ENCODE results near the gene HNRNPF. TPM values are rescaled to one million over a fixed set of nuclear protein-coding genes. Genes with fewer than 3 reads are reported as not detected.
"Not testable (repeated sequence)": the region's sequence is repeated elsewhere in the genome, so short reads cannot be mapped to it uniquely, and the experiment has no call there.

The HNRNPF gene
- total RNA-seq, 1 experiment from 2014 or later, result 358 TPM

- TF ChIP-seq TEAD1 (CRISPR knock-in tag; IDR thresholded peaks at IDR 0.05), result no peak
These were observed at the start of gene HNRNPF (continued) for GRCh38 chr10:43408710-43409384.

GRCh38 chr10:43458227-43458626 is 49.2 kb upstream of the HNRNPF start:
- ChIA-PET CTCF (interaction anchor here (0.6 to 1.5 kb wide), 6 partner anchors 49 to 165 kb away, joined by 3 to 5 read pairs (median 3); partner anchors contain the start of gene HNRNPF), POLR2A (no interaction called here)
- peak overlapping the region; percentile 46 for H3K27ac Mint-ChIP-seq
- DNase-seq (ENCODE audit: low spot score), result no peak
- 0 out of 2 replicates have a peak overlapping the region, but pooled peaks have one; percentile 15 for H3K4me3 Mint-ChIP-seq
- no peaks in the 10 kb centered on the region for H3K36me3 Mint-ChIP-seq
- peaks cover 31% of the 10 kb centered on the region for H3K4me1 Mint-ChIP-seq
- no peak for ATAC-seq
- TF ChIP-seq, protein P1, sequence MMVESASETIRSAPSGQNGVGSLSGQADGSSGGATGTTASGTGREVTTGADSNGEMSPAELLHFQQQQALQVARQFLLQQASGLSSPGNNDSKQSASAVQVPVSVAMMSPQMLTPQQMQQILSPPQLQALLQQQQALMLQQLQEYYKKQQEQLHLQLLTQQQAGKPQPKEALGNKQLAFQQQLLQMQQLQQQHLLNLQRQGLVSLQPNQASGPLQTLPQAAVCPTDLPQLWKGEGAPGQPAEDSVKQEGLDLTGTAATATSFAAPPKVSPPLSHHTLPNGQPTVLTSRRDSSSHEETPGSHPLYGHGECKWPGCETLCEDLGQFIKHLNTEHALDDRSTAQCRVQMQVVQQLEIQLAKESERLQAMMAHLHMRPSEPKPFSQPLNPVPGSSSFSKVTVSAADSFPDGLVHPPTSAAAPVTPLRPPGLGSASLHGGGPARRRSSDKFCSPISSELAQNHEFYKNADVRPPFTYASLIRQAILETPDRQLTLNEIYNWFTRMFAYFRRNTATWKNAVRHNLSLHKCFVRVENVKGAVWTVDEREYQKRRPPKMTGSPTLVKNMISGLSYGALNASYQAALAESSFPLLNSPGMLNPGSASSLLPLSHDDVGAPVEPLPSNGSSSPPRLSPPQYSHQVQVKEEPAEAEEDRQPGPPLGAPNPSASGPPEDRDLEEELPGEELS (CRISPR knock-in tag; IDR thresholded peaks at IDR 0.05), result peak; percentile 60; the same call in 1 of the 2 replicates
- TF ChIP-seq ZNF416 (CRISPR knock-in tag; IDR thresholded peaks at IDR 0.05) (no peak), ZNF263 (CRISPR knock-in tag; IDR thresholded peaks at IDR 0.05; ENCODE audit: low read depth) (no peak), ETV6 (CRISPR knock-in tag; IDR thresholded peaks at IDR 0.05) (no peak)
- H3K9me3 Mint-ChIP-seq, result no peaks in the 10 kb centered on the region
- H3K27me3 Mint-ChIP-seq (ENCODE audit: low read depth), result no peaks in the 10 kb centered on the region

- DNase-seq (ENCODE audit: low spot score); H3K36me3 Mint-ChIP-seq; CTCF ChIA-PET; H3K27me3 Mint-ChIP-seq (ENCODE audit: low read depth); H3K9me3 Mint-ChIP-seq; ATAC-seq; H3K4me3 Mint-ChIP-seq; H3K27ac Mint-ChIP-seq: not testable (repeated sequence)
- peaks cover 43% of the 10 kb centered on the region for H3K4me1 Mint-ChIP-seq
- POLR2A ChIA-PET, result interaction anchor here (0.7 kb wide), 1 partner anchor 1372 kb away, joined by 8 read pairs; no protein-coding TSS in a partner anchor
These were observed 47.6 kb upstream of the HNRNPF start for GRCh38 chr10:43456561-43456960.

- Mint-ChIP-seq H3K4me1 (peaks cover 41% of the 10 kb centered on the region), H3K4me3 (peak overlapping the region; percentile 85; the same call in 1 of the 2 replicates)
- DNase-seq (ENCODE audit: low spot score); ATAC-seq; H3K27ac Mint-ChIP-seq; CTCF ChIA-PET; H3K36me3 Mint-ChIP-seq; H3K9me3 Mint-ChIP-seq; H3K27me3 Mint-ChIP-seq (ENCODE audit: low read depth): not testable (repeated sequence)
- POLR2A ChIA-PET, result interaction anchor here (0.5 to 1.3 kb wide), 3 partner anchors 17 to 56 kb away, joined by 3 to 5 read pairs (median 4); partner anchors contain the start of gene ZNF487
These were observed 45.0 kb upstream of the HNRNPF start for GRCh38 chr10:43454025-43454424.

DNA sequence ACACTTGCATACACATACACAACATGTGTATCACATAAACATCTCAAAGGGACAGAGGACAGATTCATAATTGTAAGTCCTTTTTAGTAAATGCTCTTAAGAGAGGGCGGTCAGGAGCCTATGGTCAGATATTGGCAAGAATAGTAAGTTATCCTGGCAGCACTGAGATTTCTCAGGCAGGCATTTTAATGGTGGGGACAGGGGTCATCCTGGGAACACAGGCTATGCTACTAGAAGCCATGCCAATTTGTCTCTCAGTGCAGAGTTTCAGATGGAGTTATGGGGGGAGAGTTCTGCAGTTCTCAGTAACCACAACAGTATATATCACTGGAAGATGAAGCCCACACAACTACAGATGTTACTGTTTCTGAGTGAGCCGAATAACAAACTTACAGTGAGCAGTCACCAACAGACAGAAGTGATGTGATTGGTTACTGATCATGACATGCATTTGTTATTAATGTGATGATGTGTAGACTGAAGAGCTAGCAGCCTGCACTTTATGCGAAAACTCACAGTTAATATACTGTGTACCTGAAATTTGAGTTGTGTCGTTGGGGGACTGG is 44.4 kb upstream of the HNRNPF start:
- DNase-seq (ENCODE audit: low spot score) (no peak), ATAC-seq (no peak)
- ChIA-PET POLR2A (interaction anchor here (1.0 to 1.3 kb wide), 2 partner anchors 17 to 249 kb away, joined by 3 to 4 read pairs; partner anchors contain the start of gene ZNF487), CTCF (interaction anchor here (1.4 kb wide), 1 partner anchor 249 kb away, joined by 3 read pairs; no protein-coding TSS in a partner anchor)
- H3K27me3 Mint-ChIP-seq (ENCODE audit: low read depth), result no peaks in the 10 kb centered on the region
- H3K9me3 Mint-ChIP-seq, result no peaks in the 10 kb centered on the region
- peaks cover 34% of the 10 kb centered on the region for H3K4me1 Mint-ChIP-seq
- H3K27ac Mint-ChIP-seq, result peak overlapping the region; percentile 84
- no peaks in the 10 kb centered on the region for H3K36me3 Mint-ChIP-seq
- no peak overlapping the region for H3K4me3 Mint-ChIP-seq
- TF ChIP-seq ZNF423 (CRISPR knock-in tag; IDR thresholded peaks at IDR 0.05), result no peak
- no peak for TF ChIP-seq FOXP1 (CRISPR knock-in tag; IDR thresholded peaks at IDR 0.05; ENCODE audit: borderline replicate concordance)
- TF ChIP-seq GABPB1 (CRISPR knock-in tag; IDR thresholded peaks at IDR 0.05), result no peak
- TF ChIP-seq ZNF396 (CRISPR knock-in tag; IDR thresholded peaks at IDR 0.05; ENCODE audit: borderline replicate concordance), result no peak
- TF ChIP-seq PREB (CRISPR knock-in tag; IDR thresholded peaks at IDR 0.05; ENCODE audit: borderline replicate concordance), result no peak
- no peak for TF ChIP-seq NR1H2 (CRISPR knock-in tag; IDR thresholded peaks at IDR 0.05)
- no peak for TF ChIP-seq ZNF317 (CRISPR knock-in tag; IDR thresholded peaks at IDR 0.05; ENCODE audit: borderline replicate concordance, low read depth)
- no peak for TF ChIP-seq EMX1 (CRISPR knock-in tag; IDR thresholded peaks at IDR 0.05)
- TF ChIP-seq, protein P2, sequence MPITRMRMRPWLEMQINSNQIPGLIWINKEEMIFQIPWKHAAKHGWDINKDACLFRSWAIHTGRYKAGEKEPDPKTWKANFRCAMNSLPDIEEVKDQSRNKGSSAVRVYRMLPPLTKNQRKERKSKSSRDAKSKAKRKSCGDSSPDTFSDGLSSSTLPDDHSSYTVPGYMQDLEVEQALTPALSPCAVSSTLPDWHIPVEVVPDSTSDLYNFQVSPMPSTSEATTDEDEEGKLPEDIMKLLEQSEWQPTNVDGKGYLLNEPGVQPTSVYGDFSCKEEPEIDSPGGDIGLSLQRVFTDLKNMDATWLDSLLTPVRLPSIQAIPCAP (CRISPR knock-in tag; IDR thresholded peaks at IDR 0.05), result no peak
- TF ChIP-seq FOXJ3 (CRISPR knock-in tag; IDR thresholded peaks at IDR 0.05; ENCODE audit: borderline replicate concordance), result no peak
- TF ChIP-seq CDX4 (CRISPR knock-in tag; IDR thresholded peaks at IDR 0.05; ENCODE audit: borderline replicate concordance), result no peak
- TF ChIP-seq E2F4 (CRISPR knock-in tag; IDR thresholded peaks at IDR 0.05; ENCODE audit: borderline replicate concordance, low read depth), result no peak
- TF ChIP-seq, protein P3, sequence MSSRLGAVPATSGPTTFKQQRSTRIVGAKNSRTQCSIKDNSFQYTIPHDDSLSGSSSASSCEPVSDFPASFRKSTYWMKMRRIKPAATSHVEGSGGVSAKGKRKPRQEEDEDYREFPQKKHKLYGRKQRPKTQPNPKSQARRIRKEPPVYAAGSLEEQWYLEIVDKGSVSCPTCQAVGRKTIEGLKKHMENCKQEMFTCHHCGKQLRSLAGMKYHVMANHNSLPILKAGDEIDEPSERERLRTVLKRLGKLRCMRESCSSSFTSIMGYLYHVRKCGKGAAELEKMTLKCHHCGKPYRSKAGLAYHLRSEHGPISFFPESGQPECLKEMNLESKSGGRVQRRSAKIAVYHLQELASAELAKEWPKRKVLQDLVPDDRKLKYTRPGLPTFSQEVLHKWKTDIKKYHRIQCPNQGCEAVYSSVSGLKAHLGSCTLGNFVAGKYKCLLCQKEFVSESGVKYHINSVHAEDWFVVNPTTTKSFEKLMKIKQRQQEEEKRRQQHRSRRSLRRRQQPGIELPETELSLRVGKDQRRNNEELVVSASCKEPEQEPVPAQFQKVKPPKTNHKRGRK (CRISPR knock-in tag; IDR thresholded peaks at IDR 0.05; ENCODE audit: borderline replicate concordance), result no peak
